Kidney epithelial cell (primary cell): ENCODE data around the gene S100A9. TPM values are rescaled to one million over a fixed set of nuclear protein-coding genes. Genes with fewer than 3 reads are reported as not detected.

Source experiments
- DNase-seq: peaks from one replicate; pipeline ENCODE4 v3.0.0-alpha.2; 2010; ENCODE audit warnings: low read depth
- H3K27me3 ChIP-seq: 2 replicates; pipeline ENCODE4 v1.6.0; 2011; ENCODE audit warnings: low read length; ENCODE audit not compliant: control insufficient read depth, insufficient read depth
- H3K36me3 ChIP-seq: 2 replicates; pipeline ENCODE4 v1.5.1; 2011; ENCODE audit warnings: low read length; ENCODE audit not compliant: control insufficient read depth, insufficient read depth
- H3K4me3 ChIP-seq: 2 replicates; pipeline ENCODE4 v1.5.1; 2011; ENCODE audit warnings: low read depth, mild to moderate bottlenecking, control low read depth, low read length
- CTCF ChIP-seq: IDR thresholded peaks from 2 replicates; pipeline ENCODE4 v1.5.1; 2011; ENCODE audit warnings: mild to moderate bottlenecking, moderate library complexity, low read length, control low read depth, inconsistent platforms; ENCODE audit not compliant: insufficient read depth, poor library complexity, severe bottlenecking
- total RNA-seq: library from RNA; depleted of rRNA; stranded (reverse); fragments of >200 nt; gene quantifications from 2 replicates; pipeline ENCODE4 v1.2.3, GENCODE V29; 2015

S100A9 gene
- total RNA-seq, 1 donor from 2014 or later = 35.3 TPM

- H3K4me3 ChIP-seq = no peak overlapping the region
- TF ChIP-seq CTCF = no peak
- no peak for DNase-seq
- peaks cover 2% of the 10 kb centered on the region for H3K27me3 ChIP-seq
- H3K36me3 ChIP-seq = no peaks in the 10 kb centered on the region
Measured at GRCh38 chr1:153389973-153390879, 32.6 kb downstream of the S100A9 start.

GRCh38 chr1:153390938-153391710 lies 33.5 kb downstream of the S100A9 start, which contains the start of gene S100A8:
Gene S100A8 (minus strand): TSS chr1:153391073. CDS start chr1:153390535, 538 bp downstream.
- peaks cover 2% of the 10 kb centered on the region for H3K27me3 ChIP-seq
- no peak for DNase-seq
- no peaks in the 10 kb centered on the region for H3K36me3 ChIP-seq
- H3K4me3 ChIP-seq = no peak within 1 kb of the TSS
- no peak for TF ChIP-seq CTCF

- TF ChIP-seq CTCF = no peak
- Histone ChIP-seq H3K27me3 (peaks cover 2% of the 10 kb centered on the region), H3K36me3 (no peaks in the 10 kb centered on the region), H3K4me3 (no peak overlapping the region)
- no peak for DNase-seq
Measured at GRCh38 chr1:153392258-153392657, 34.6 kb downstream of the S100A9 start.

GRCh38 chr1:153392822-153393221 lies 35.2 kb downstream of the S100A9 start:
- Histone ChIP-seq H3K4me3 (no peak overlapping the region), H3K36me3 (no peaks in the 10 kb centered on the region), H3K27me3 (peaks cover 2% of the 10 kb centered on the region)
- DNase-seq = no peak
- TF ChIP-seq CTCF = no peak

- DNase-seq = no peak
- peaks cover 2% of the 10 kb centered on the region for H3K27me3 ChIP-seq
- H3K36me3 ChIP-seq = no peaks in the 10 kb centered on the region
- TF ChIP-seq CTCF = no peak
- no peak overlapping the region for H3K4me3 ChIP-seq
Measured at GRCh38 chr1:153393926-153394325, 36.3 kb downstream of the S100A9 start.
